Esophagus muscularis mucosa (tissue), 4 donors: ENCODE results near the gene BUB1B. TPM values are rescaled to one million over a fixed set of nuclear protein-coding genes. Genes with fewer than 3 reads are reported as not detected.
"Not testable (repeated sequence)": the region's sequence is repeated elsewhere in the genome, so short reads cannot be mapped to it uniquely, and the experiment has no call there.

Experiments
- DNase-seq: peaks from one replicate; pipeline ENCODE4 v3.0.0-alpha.2; 2017; ENCODE audit errors: extremely low spot score
- H3K27ac ChIP-seq, 4 donors: fragments of 200-600 bp; sonication (generic); replicated peaks in 1 of 4; 1 replicate in 3 of 4; 2 replicates in 1 of 4; pipeline ENCODE4 v1.5.1; 2016 to 2019; ENCODE audit warnings: mild to moderate bottlenecking in 1 of 4
- H3K27me3 ChIP-seq, 4 donors: fragments of 200-600 bp; sonication (generic); one replicate each; pipeline versions ENCODE4 v1.5.1 to v1.6.0; 2016 to 2019
- H3K36me3 ChIP-seq, 4 donors: fragments of 200-600 bp; sonication (generic); one replicate each; pipeline ENCODE4 v1.5.1; 2016 to 2019
- H3K4me1 ChIP-seq, 4 donors: fragments of 200-600 bp; sonication (generic); one replicate each; pipeline ENCODE4 v1.5.1; 2016 to 2019
- H3K4me3 ChIP-seq, 4 donors: fragments of 200-600 bp; sonication (generic); 1 replicate in 2 of 4; 2 replicates in 2 of 4; pipeline ENCODE4 v1.5.1; 2016 to 2019; ENCODE audit warnings: mild to moderate bottlenecking in 4 of 4, moderate library complexity in 1 of 4
- H3K9me3 ChIP-seq, 4 donors: fragments of 200-600 bp; sonication (generic); 1 replicate in 3 of 4; 2 replicates in 1 of 4; pipeline ENCODE4 v1.5.1; 2016 to 2019
- EP300 ChIP-seq: sonication (generic); formaldehyde crosslinking; IDR thresholded peaks from one replicate; pipeline ENCODE4 v1.6.1; 2017; ENCODE audit warnings: antibody characterized with exemption
- POLR2A ChIP-seq: fragments of 450-650 bp; IDR thresholded peaks from one replicate; pipeline ENCODE4 v1.6.1; 2017; ENCODE audit warnings: antibody characterized with exemption, moderate library complexity, mild to moderate bottlenecking, low read depth
- POLR2AphosphoS5 ChIP-seq, 2 donors: sonication (generic); formaldehyde crosslinking; IDR thresholded peaks; one replicate each; pipeline ENCODE4 v1.6.1; 2017; ENCODE audit warnings: antibody characterized with exemption in 2 of 2
- whole genome bisulfite sequencing: methylation state at CpG from one replicate; pipeline ENCODE4 v1.1.5; 2018; 5-methylcytosine and 5-hydroxymethylcytosine counted together
- intact Hi-C: fragments of 100-400 bp; cut with DNase I; formaldehyde crosslinking; loops from one replicate; pipeline ENCODE4 v1.15.1; 2023
- total RNA-seq, 4 donors: library from RNA; depleted of rRNA; stranded (reverse); fragments of >200 nt; gene quantifications; one replicate each; pipeline versions ENCODE4 v1.1.0 to v1.2.1, GENCODE V29; 2016
- TF ChIP-seq, protein P1 (sequence below), 3 experiments: fragments of 200-600 bp in 2 of 3; fragments of 450-650 bp in 1 of 3; sonication (generic) in 2 of 3; IDR thresholded peaks; one replicate each; pipeline ENCODE4 v1.5.1; 2017 to 2019; ENCODE audit warnings: antibody characterized with exemption in 3 of 3, mild to moderate bottlenecking in 2 of 3, moderate library complexity in 1 of 3

Gene BUB1B
- total RNA-seq, 4 donors from 2014 or later, result 0.06 to 1.3 (median 0.17) TPM; not detected in 1

- no peaks in the 10 kb centered on the region for H3K36me3 ChIP-seq
- no peak overlapping the region for H3K27ac ChIP-seq
- no peak for TF ChIP-seq EP300
- no peak for TF ChIP-seq POLR2AphosphoS5 (IDR thresholded peaks at IDR 0.05)
- TF ChIP-seq, protein P1, sequence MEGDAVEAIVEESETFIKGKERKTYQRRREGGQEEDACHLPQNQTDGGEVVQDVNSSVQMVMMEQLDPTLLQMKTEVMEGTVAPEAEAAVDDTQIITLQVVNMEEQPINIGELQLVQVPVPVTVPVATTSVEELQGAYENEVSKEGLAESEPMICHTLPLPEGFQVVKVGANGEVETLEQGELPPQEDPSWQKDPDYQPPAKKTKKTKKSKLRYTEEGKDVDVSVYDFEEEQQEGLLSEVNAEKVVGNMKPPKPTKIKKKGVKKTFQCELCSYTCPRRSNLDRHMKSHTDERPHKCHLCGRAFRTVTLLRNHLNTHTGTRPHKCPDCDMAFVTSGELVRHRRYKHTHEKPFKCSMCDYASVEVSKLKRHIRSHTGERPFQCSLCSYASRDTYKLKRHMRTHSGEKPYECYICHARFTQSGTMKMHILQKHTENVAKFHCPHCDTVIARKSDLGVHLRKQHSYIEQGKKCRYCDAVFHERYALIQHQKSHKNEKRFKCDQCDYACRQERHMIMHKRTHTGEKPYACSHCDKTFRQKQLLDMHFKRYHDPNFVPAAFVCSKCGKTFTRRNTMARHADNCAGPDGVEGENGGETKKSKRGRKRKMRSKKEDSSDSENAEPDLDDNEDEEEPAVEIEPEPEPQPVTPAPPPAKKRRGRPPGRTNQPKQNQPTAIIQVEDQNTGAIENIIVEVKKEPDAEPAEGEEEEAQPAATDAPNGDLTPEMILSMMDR (IDR thresholded peaks at IDR 0.05), result no peak
- no peak for TF ChIP-seq POLR2A
- no peak for DNase-seq
- H3K27me3 ChIP-seq, result peaks cover 0 to 17% (median 0%) of the 10 kb centered on the region in 4 donors
- 73% methylated on average over 9 of the region's 9 CpGs for WGBS
- H3K9me3 ChIP-seq, result no peaks in the 10 kb centered on the region
- intact Hi-C loops, result no loop called here
- no peaks in the 10 kb centered on the region for H3K4me1 ChIP-seq
- H3K4me3 ChIP-seq, result no peak overlapping the region
Measured at GRCh38 chr15:40134885-40135284, 26.0 kb upstream of the BUB1B start.

DNA sequence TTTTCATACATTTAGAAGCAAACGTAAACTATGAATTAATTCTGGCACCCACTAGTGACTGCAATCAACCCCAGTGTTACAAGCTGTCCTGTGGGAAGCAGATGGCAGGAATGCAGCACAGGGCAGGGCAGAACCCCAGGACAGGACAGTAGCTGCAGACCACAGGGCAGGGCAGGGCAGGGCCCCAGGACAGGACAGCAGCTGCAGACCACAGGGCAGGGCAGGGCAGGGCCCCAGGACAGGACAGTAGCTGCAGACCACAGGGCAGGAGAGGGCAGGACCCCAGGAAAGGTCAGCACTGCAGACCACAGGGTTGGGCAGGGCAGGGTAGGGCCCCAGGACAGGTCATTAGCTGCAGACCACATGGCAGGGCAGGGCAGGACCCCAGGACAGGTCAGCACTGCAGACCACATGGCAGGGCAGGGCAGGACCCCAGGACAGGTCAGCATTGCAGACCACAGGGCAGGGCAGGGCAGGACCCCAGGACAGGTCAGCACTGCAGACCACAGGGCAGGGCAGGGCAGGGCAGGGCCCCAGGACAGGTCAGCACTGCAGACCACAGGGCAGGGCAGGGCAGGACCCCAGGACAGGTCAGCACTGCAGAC lies 24.9 kb upstream of the BUB1B start:
- intact Hi-C loops, H3K4me3 ChIP-seq, H3K36me3 ChIP-seq, H3K9me3 ChIP-seq, DNase-seq, H3K4me1 ChIP-seq, H3K27ac ChIP-seq: not testable (repeated sequence)
- WGBS, result 80% methylated on average over 1 of the region's 1 CpG
- peaks cover 0 to 15% (median 0%) of the 10 kb centered on the region in 4 donors for H3K27me3 ChIP-seq

DNA sequence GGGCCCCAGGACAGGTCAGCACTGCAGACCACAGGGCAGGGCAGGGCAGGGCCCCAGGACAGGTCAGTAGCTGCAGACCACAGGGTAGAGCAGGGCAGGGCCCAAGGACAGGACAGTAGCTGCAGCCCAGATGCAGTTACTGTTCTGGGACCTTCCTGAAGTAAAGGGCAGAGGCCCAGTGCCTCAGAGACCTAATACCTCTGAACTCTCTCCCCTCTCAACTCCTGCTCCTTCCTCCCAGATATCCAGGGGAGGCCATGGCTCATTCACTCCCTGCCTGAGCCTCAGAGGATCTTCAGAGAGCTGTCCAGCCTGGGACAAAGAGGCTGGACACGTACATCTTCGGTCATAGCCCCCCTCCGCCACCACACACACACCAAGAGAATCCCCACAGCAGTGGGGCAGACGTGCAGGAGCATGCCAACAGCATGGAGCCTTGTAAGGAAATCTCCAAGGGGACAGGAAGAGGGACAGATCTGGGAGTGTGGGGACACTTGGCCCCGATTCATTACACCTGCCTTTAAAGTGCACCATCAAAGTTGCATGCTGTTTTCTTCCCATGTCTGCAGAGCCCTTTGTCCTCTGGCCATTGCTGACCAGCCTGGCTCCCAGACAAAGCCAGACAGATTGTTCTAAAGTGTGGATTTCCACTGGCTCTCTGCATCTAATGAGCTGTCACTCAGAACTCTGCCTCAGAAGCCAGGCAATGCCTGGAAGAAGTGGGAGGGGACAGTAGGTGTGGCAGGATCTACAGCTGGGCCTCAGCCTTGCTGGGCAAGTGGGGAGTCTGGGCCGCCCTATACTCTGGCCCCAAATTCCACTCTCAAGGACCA lies 24.2 kb upstream of the BUB1B start:
- Histone ChIP-seq H3K36me3 (no peaks in the 10 kb centered on the region), H3K27ac (no peak overlapping the region), H3K27me3 (peaks cover 0 to 8% (median 0%) of the 10 kb centered on the region in 4 donors), H3K4me3 (no peak overlapping the region), H3K4me1 (no peaks in the 10 kb centered on the region), H3K9me3 (no peaks in the 10 kb centered on the region)
- WGBS, result 87% methylated on average over 4 of the region's 6 CpGs
- TF ChIP-seq EP300 (no peak), POLR2A (no peak), POLR2AphosphoS5 (IDR thresholded peaks at IDR 0.05) (no peak)
- intact Hi-C loops, result no loop called here
- DNase-seq, result no peak

DNA sequence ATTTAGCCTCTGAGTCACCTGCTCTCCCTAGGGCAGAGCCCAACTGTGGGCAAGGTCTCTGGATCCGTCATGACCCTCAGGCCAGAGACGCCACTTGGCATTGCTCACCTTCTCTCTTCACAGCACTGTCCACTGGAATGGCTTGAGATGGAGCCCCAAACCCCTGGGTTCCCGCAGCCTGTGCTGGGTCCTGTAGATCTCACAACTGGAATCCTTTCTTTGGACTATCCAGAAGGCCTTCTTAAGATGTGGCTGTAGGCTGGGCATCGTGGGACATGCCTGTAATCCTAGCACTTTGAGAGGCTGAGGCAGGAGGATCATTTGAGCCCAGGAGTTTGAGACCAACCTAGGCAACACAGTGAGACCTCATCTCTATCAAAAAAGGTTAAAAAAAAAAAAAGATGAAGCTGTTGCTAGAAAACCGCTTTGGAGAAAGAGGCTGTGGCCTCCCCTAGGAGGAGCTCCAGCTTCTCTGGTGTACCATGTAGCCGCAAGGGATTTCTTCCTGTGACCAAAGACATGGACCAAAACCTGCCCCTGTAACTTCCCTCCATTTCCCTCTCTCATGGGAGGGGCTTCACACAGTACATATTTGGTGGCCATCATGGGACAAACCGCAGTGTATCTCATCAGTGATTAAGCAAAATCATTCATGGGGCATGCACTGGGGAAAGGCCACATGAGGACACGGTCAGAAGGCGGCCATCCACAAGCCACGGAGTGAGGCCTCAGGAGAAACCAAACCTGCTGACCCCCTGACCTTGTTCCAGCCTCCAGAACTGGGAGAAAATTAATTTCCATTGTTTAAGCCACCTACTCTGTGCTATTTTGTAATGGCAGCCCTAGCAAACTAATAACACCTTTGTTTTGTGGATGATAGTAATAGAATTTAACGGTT lies 23.3 kb upstream of the BUB1B start:
- no peaks in the 10 kb centered on the region for H3K4me1 ChIP-seq
- no peaks in the 10 kb centered on the region for H3K36me3 ChIP-seq
- intact Hi-C loops, result no loop called here
- no peak overlapping the region for H3K27ac ChIP-seq
- no peak overlapping the region for H3K4me3 ChIP-seq
- H3K9me3 ChIP-seq, result no peaks in the 10 kb centered on the region
- 87% methylated on average over 11 of the region's 11 CpGs for WGBS
- no peak for TF ChIP-seq POLR2A
- no peak for TF ChIP-seq POLR2AphosphoS5 (IDR thresholded peaks at IDR 0.05)
- TF ChIP-seq, protein P1 (IDR thresholded peaks at IDR 0.05), result no peak
- no peak for TF ChIP-seq EP300
- peaks cover 0 to 1% (median 0%) of the 10 kb centered on the region in 4 donors for H3K27me3 ChIP-seq
- DNase-seq, result no peak

- DNase-seq, H3K27me3 ChIP-seq, intact Hi-C loops, H3K36me3 ChIP-seq, H3K4me3 ChIP-seq, H3K9me3 ChIP-seq, H3K27ac ChIP-seq, H3K4me1 ChIP-seq: not testable (repeated sequence)
- 67% methylated on average over 3 of the region's 3 CpGs for WGBS
Measured at GRCh38 chr15:40138201-40138570, 22.7 kb upstream of the BUB1B start.

DNA sequence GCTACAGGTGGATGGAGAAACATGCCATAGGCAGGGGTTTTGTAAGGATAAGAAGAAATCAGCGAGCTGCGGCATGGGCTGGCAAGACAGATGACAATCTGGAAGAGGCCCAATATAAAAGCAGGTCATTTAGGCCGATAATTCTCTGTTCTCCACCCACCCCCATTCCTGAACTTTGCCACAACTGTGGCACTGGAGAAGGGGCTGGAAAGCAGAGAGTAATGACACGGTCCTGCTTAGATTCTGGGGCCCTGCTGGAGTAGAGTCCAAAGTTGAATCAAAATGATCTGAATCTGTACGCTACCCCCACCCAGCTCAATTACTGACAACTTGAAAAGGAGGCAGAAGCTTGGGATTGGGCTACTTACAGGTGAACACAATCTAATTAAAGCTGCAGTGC lies 18.4 kb upstream of the BUB1B start:
- Histone ChIP-seq H3K36me3 (no peaks in the 10 kb centered on the region), H3K27ac (no peak overlapping the region), H3K27me3 (no peaks in the 10 kb centered on the region), H3K4me1 (no peaks in the 10 kb centered on the region), H3K9me3 (no peaks in the 10 kb centered on the region), H3K4me3 (no peak overlapping the region)
- WGBS, result 91% methylated on average over 5 of the region's 5 CpGs
- TF ChIP-seq, protein P1 (IDR thresholded peaks at IDR 0.05), result no peak
- TF ChIP-seq EP300, result no peak
- no peak for TF ChIP-seq POLR2AphosphoS5 (IDR thresholded peaks at IDR 0.05)
- TF ChIP-seq POLR2A, result no peak
- no peak for DNase-seq
- intact Hi-C loops, result no loop called here
